ENCODE results near the gene KCNT2.
A peak's percentile ranks its signal among the peaks of the same experiment; 100 is the strongest.

Gene KCNT2

GRCh38 chr1:196387766-196388165, 220.5 kb downstream of the KCNT2 start:
- no peak for FAIRE-seq

- FAIRE-seq = no peak
Observed at GRCh38 chr1:196385109-196385508, 223.1 kb downstream of the KCNT2 start.

DNA sequence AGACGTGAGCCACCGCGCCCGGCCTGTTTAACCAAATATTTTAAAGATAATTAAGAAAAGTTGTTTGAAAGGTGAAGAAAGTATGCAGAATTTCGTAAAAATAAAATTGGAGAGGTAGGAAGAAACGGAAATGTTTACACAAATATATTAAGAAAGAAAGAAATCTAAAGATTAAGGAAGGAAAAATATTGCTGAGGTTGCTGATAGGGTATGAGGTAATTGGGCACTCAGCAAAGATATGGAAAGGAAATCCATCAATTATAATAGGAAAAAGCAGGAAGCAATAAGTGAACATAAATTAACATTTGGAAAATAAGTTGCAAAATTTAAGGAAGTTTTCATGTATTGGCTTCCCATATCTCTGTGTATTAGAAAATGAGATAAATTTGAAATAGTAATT, 225.9 kb downstream of the KCNT2 start:
- FAIRE-seq = no peak

- FAIRE-seq = no peak
Observed at GRCh38 chr1:196381544-196381943, 226.7 kb downstream of the KCNT2 start.

DNA sequence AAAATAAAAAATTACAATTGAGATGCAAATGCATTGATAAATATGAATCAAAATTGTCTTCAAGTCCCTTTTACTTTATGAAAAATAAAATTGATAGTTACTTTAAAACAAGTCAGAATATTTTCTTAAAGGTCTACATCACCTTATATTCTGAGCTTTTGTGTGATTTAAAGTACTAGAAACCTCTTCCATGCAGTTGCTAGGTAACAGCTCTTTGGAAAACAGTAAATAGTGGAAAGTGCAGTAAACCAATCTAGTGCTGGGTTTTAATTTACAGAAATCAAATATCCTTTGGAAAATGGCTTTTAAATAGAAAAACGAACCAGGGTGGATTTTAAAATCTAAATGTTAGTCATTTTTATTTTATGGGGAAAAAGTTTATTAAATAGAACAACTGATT, 227.9 kb downstream of the KCNT2 start:
- FAIRE-seq = no peak

- no peak for FAIRE-seq
Observed at GRCh38 chr1:196377811-196378210, 230.4 kb downstream of the KCNT2 start.

- FAIRE-seq = no peak
Observed at GRCh38 chr1:196376630-196377328, 231.5 kb downstream of the KCNT2 start.

- FAIRE-seq = no peak
Observed at GRCh38 chr1:196373798-196374197, 234.4 kb downstream of the KCNT2 start.

DNA sequence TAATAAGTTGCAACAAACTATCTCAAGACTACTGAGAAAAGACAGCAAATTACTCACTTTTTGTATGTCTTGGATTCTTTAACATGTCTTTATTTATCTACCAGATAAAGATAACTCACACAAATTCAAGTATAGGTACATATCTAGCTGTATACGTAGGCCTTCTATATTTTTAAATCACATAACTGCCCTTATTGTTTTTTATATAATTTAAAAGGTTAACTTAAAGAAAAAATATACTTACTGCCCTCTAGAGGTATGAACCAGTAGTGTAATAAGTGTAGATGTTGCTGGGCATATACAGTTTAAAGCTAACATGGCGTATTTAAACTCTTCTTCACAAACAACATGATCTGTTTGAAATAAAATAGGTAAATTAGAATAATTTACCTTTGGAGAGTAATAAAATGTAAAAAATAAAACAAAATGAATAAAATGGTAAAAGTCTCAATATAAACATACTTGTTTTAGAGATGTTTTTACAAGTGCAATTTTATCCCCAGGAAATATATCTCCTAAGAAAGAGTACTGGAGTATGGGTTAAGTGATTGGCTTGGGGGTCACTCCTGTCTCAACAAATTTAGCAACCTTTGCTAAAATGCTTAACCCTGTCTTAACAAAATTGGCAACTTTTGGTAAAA, 235.2 kb downstream of the KCNT2 start:
- peak; percentile 86 for FAIRE-seq

DNA sequence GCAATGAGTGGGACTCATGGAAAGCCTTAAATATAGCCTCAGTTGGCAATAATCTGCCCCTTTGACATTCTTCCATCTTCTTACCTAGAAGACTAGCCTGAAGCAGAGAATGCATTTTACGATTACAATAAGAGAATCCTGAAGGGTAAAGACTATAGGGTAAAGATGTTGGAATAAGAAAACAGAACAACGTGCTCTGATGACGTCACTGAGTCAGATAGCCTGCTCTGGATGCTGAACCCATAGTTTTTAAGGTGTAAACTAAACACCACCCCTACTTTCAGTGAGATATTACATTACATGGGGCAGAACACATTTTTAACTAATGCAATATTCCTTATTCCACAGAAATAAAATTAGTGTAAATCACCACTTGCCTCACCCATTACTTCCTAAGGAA, 240.4 kb downstream of the KCNT2 start:
- no peak for FAIRE-seq

GRCh38 chr1:196366817-196367495, 241.3 kb downstream of the KCNT2 start:
- peak; percentile 14 for FAIRE-seq

DNA sequence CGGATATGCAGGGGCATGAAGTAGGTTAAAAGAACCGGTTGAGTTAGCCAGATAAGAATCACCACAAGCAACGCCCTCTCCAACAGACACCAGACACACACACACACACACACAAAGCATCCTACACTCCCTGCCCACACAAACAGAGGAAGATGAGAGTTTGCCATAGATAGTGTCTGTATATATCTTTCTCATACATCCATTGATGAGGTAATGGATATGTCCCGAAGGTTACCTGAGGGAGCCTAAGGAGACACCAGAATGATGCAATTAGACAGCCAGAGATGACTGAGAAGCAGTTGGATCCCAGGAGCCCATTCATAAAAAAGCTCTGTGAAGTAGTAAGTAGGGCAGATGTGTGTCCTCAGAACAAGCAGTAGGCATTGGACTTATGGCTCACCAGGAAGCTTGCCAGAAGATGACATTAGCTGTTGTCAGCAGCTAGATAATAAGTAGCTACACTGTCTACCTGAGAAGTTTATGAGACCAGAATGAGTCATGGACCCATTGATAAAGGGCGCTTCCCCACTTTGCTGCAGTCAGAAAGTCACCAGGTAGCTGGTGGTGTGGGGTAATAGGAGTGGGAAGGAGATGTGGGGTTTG, 247.0 kb downstream of the KCNT2 start:
- no peak for FAIRE-seq

DNA sequence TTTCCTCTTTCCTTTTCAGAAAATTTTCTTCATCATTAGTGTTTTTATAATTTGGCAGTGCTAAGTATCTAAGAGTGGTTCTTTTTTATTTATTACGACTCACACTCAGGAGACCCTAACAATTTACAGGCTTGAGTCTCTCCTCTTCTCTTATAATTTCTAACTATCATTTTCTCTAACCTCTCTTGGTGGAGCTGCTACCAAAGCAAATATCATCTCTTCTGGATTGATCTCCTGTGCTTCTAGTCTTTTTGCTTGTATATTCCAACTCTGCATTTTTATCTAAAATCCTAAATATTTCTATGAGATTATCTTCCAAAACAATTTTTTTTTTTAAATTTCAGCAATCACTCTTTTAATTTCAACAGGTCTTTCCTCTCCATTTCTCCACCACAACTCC, 250.3 kb downstream of the KCNT2 start:
- no peak for FAIRE-seq

DNA sequence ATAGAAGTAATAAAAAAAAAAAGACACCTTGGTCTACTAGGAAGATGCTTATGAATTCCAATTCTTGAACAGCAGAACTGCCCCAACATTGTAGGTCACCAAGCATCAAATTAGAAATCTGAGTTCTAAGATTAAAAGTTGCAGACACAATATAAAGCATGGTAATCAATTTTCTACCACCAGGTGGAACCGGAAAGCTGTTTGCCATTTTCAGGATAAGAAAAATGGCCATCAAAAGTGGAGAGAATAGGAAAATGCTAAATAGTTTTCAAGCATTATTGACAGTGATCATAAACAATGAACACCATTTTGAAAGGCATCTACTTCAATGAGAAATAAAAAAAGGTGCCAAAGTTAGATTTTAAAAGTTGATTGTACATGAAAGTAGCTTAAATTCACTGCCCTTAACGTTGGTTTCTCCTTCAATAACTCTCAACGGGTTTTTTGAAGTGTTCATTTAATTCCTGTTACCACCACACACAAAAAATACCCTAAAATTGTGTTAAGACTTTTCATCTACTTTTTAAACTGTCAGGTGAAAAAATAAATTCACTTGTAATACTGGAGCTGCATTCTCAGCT, 252.9 kb downstream of the KCNT2 start:
- no peak for FAIRE-seq

DNA sequence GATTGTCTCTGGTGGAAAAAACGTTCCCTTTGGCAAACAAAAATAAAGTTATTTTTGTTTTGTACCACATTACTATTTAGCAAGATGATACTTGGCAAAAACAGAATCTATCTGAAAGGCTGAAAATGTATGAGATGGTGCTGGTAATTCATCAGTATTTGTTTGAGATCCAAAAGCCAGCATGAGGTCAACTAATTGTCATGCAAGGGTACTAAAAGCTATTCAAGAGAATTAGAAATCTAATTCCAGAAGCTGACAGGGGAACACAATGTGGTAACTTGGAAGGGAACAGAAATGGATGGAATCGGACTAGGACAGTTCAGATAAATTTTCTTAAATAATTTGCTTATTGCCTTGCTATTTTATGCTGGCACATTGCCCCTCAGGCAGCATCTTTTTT, 263.8 kb downstream of the KCNT2 start:
- no peak for FAIRE-seq

GRCh38 chr1:196324345-196324744, 283.9 kb downstream of the KCNT2 start:
- FAIRE-seq = no peak

GRCh38 chr1:196323869-196324268, 284.4 kb downstream of the KCNT2 start:
- no peak for FAIRE-seq

GRCh38 chr1:196319301-196319700, 288.9 kb downstream of the KCNT2 start:
- no peak for FAIRE-seq

DNA sequence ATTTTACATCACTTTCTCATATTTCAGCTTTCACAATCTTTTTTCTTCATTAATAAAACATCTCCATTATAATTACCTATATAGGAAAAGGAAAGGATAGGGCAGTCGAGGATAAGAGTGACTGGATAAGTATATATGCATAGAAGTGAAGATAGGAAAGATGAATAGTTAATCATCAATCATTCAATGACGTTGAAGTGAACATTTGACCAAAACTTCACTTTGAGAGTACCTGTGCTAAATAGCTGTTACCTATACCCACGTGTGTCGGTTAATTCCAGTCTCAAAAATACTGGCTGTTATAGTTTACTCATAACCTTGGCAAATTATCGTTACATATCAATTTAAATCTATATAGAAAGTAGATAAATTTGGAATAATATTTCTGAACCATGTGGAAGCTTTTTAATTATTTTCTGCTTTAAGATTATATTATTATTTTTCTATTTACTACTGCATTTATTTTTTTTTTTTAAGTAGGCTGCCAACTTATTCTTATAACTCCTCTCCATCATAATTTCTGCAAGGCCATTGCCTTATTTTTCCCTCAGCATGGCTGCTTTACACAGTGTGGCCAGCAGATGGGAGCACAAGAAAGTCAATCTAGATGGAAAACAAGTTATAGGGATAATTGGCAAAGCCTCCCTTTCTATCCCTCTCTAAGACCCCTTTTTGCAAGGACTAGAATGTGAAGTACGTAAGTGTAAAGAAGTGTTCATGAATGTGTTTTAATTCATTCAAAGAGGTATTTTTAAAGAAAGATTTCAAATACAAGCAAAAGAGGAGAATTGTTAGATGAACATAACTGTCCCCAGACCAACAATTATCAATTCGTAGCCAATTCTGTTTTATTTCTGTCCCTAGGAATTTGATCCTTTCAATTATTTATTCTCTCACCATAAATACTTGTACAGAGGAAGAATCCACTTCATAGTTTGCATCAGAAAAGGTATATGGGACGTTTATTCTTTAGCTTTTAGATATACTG, 290.4 kb downstream of the KCNT2 start:
- no peak for FAIRE-seq

- FAIRE-seq = no peak
Observed at GRCh38 chr1:196312739-196313138, 295.5 kb downstream of the KCNT2 start.

DNA sequence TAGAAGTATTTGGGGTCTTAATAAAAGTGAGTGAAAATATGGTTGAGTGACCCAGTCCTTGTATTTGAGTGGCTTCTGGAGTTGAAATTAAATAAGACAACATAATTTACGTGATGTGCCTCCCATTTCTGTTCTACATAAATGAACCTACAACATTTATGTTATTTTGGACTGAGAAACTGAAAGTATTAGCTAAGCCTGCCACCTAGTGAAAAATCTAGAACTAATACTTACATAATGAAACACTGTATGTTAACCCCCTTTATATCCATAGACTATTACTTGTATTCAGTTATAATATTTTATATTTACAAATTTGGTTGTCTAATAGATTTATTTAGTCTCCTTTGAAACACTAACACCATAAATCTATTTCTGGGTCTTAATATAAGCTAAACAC, 298.9 kb downstream of the KCNT2 start:
- no peak for FAIRE-seq

GRCh38 chr1:196308176-196308575, 300.1 kb downstream of the KCNT2 start:
- FAIRE-seq = no peak
